AG10803 (cell line): ENCODE measurements around the gene AUH.

Experiments used
- DNase-seq: peaks from one replicate; pipeline ENCODE4 v3.0.0; 2010; ENCODE audit warnings: low read depth
- H3K4me3 ChIP-seq: 2 replicates; pipeline ENCODE4 v1.5.1; 2011; ENCODE audit warnings: mild to moderate bottlenecking, low read length, control low read depth
- CTCF ChIP-seq: conservative IDR thresholded peaks from 2 replicates; pipeline ENCODE4 v1.5.1; 2011; ENCODE audit warnings: mild to moderate bottlenecking, low read length, control low read depth, inconsistent platforms

AUH gene

DNA sequence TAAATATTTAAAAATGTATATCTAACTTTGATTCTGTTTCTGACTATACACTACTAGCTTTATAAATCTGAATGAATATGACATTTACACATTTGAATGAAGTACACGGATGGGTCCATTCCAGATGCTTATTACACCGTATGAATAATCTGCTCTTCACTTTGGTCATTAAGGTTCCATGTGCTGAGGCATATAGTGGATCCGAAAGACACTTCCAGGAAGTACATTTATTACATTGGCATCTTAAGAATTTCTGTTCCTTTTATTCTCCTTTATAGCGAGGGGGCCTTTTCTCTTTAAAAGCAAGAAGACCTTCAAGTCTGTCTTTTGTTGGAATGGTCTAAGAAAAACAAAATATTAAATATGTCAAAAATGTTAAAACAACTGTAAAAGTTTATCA is 147.6 kb downstream of the AUH start:
- DNase-seq = peak; percentile 42
- no peak for TF ChIP-seq CTCF
- H3K4me3 ChIP-seq = no peak overlapping the region

GRCh38 chr9:91212596-91213243 is 149.0 kb downstream of the AUH start:
- no peak for TF ChIP-seq CTCF
- DNase-seq = no peak
- no peak overlapping the region; the same call in 1 of the 2 replicates for H3K4me3 ChIP-seq

GRCh38 chr9:91211919-91212318 is 149.8 kb downstream of the AUH start:
- H3K4me3 ChIP-seq = no peak overlapping the region; the same call in 1 of the 2 replicates
- no peak for TF ChIP-seq CTCF
- no peak for DNase-seq

- no peak for TF ChIP-seq CTCF
- no peak for DNase-seq
- no peak overlapping the region for H3K4me3 ChIP-seq
These were observed 150.3 kb downstream of the AUH start for GRCh38 chr9:91211414-91211813.

DNA sequence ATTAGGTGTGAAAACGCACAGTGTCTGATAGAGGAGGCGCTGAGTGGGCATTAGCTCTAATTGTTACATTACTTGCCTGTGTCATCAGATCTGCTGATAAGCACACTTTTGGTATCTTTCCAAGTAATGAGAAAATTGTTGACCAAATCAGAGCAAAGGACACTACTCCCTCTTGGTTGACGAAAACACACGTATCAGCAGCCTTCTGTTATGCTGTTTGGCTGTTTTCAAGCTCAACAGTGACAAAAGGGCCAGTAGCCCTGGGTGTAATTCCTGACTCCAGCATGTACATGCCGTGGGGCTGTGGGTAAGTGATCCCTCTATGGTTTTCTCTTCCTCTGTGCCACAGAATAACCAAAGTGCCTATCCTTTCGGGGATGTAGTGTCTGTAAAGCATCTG is 151.4 kb downstream of the AUH start:
- no peak overlapping the region for H3K4me3 ChIP-seq
- no peak for TF ChIP-seq CTCF
- no peak for DNase-seq

GRCh38 chr9:91208837-91209236 is 152.9 kb downstream of the AUH start:
- no peak overlapping the region for H3K4me3 ChIP-seq
- no peak for DNase-seq
- no peak for TF ChIP-seq CTCF

DNA sequence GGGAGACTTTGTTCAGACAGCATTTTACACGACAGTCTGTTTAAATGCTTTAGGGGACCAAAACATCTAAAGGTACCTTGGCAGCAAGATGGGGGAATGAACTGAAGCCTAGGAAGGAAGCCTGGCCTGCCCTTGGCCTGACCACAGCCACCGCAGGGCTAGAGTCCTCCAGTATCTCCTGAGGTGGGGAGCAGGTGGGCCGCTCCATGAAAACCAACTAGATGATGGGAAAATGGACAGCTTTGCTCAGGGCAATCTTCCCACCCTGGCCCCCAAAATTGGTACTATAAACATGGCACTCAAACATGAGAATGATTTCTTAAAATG is 153.3 kb downstream of the AUH start:
- peak overlapping the region; percentile 37 for H3K4me3 ChIP-seq
- no peak for DNase-seq
- no peak for TF ChIP-seq CTCF
